ENCODE measurements around the gene TLX1.

TLX1 gene

DNA sequence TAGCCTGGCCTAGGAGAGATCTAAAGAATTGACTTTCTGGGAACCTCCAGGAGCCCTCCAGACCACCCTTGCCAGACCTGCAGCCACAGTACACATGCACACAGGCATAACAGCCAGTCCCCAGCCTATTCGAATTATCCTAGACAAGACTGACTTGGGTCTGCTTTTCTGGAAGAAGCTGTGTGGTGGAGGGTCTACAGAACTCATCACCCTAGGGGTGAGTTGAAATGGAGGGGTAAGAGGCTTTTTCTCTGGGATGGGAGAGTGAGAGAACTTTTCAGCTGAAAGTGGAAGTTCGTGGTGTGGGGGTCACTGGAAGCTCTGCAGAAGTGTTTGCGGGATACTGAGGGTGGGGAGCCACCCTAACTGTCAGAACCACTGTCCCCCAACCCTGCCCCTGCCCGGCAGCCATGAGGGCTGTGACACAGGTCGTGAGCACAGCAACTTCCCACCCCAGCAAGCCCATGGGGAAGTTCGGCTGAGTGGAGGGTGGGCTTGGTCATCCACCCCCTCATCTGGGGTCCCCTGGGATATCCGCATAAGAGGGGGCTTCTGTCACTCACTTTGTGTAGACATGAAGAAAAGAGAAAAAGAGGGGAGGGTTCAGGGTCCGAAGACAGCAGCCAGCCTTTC is 7.8 kb downstream of the TLX1 start:
- DNase-seq, result no peak
- Histone ChIP-seq H4K20me1 (ENCODE audit: insufficient read depth, low read length) (no peaks in the 10 kb centered on the region), H3K27ac (ENCODE audit: low read length) (no peak overlapping the region), H3K4me1 (ENCODE audit: low read length) (no peaks in the 10 kb centered on the region), H3K4me2 (ENCODE audit: low read depth, low read length) (no peak overlapping the region), H3F3A (ENCODE audit: insufficient read depth, low read length) (no peaks in the 10 kb centered on the region), H3K9ac (ENCODE audit: low read length) (no peak overlapping the region), H3K27me3 (replicated peaks; ENCODE audit: insufficient read depth, low read length) (peaks cover 71% of the 10 kb centered on the region), H3K4me3 (ENCODE audit: low read length) (no peak overlapping the region), H3K79me2 (ENCODE audit: low read length) (no peaks in the 10 kb centered on the region), H3K36me3 (replicated peaks; ENCODE audit: insufficient read depth, low read length) (no peaks in the 10 kb centered on the region), H2AFZ (ENCODE audit: low read length) (no peak overlapping the region), H3K9me2 (replicated peaks; ENCODE audit: insufficient read depth, low read length) (no peaks in the 10 kb centered on the region), H3K9me3 (replicated peaks; ENCODE audit: insufficient read depth, low read length) (no peaks in the 10 kb centered on the region)
- TF ChIP-seq EZH2 (optimal IDR thresholded peaks at IDR 0.05; ENCODE audit: low read depth, low read length) (no peak), EZH2phosphoT487 (IDR thresholded peaks at IDR 0.05; ENCODE audit: low read length) (no peak)
- TF ChIP-seq, protein P1, sequence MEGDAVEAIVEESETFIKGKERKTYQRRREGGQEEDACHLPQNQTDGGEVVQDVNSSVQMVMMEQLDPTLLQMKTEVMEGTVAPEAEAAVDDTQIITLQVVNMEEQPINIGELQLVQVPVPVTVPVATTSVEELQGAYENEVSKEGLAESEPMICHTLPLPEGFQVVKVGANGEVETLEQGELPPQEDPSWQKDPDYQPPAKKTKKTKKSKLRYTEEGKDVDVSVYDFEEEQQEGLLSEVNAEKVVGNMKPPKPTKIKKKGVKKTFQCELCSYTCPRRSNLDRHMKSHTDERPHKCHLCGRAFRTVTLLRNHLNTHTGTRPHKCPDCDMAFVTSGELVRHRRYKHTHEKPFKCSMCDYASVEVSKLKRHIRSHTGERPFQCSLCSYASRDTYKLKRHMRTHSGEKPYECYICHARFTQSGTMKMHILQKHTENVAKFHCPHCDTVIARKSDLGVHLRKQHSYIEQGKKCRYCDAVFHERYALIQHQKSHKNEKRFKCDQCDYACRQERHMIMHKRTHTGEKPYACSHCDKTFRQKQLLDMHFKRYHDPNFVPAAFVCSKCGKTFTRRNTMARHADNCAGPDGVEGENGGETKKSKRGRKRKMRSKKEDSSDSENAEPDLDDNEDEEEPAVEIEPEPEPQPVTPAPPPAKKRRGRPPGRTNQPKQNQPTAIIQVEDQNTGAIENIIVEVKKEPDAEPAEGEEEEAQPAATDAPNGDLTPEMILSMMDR (IDR thresholded peaks at IDR 0.05; ENCODE audit: low read length), result no peak

DNA sequence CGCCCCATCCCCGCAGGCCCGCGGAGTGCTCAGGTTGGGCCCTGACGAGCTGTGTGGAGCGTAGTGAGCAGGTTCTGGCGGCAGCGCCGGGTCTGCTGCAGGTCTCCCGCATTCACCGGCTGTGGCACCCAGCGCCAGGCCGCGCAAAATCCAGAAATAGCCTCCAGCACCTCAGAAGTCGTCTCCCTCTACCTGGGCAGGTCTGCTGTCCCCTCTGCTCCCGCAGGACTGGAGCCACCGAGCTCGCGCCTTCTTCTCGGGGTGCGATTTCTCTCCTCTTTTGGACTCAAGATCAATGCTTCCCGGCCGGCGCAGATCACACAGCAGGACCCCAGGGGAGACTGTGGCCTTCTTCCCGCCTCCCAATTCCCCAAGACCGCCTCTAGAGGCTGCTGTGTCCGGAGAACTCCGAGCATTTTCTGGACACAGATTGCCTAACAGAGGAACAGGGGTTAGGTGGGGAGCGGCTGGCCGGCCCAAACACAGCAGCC is 8.4 kb downstream of the TLX1 start:
- H3K4me3 ChIP-seq (ENCODE audit: low read length), result no peak overlapping the region
- no peak overlapping the region for H2AFZ ChIP-seq (ENCODE audit: low read length)
- no peak overlapping the region for H3K9ac ChIP-seq (ENCODE audit: low read length)
- H3K79me2 ChIP-seq (ENCODE audit: low read length), result no peaks in the 10 kb centered on the region
- H3K9me3 ChIP-seq (replicated peaks; ENCODE audit: insufficient read depth, low read length), result no peaks in the 10 kb centered on the region
- H3K27ac ChIP-seq (ENCODE audit: low read length), result no peak overlapping the region
- no peak overlapping the region for H3K4me2 ChIP-seq (ENCODE audit: low read depth, low read length)
- H3F3A ChIP-seq (ENCODE audit: insufficient read depth, low read length), result no peaks in the 10 kb centered on the region
- no peaks in the 10 kb centered on the region for H4K20me1 ChIP-seq (ENCODE audit: insufficient read depth, low read length)
- TF ChIP-seq EZH2phosphoT487 (IDR thresholded peaks at IDR 0.05; ENCODE audit: low read length) (no peak), EZH2 (optimal IDR thresholded peaks at IDR 0.05; ENCODE audit: low read depth, low read length) (no peak)
- TF ChIP-seq, protein P1 (IDR thresholded peaks at IDR 0.05; ENCODE audit: low read length), result no peak
- peaks cover 71% of the 10 kb centered on the region for H3K27me3 ChIP-seq (replicated peaks; ENCODE audit: insufficient read depth, low read length)
- H3K9me2 ChIP-seq (replicated peaks; ENCODE audit: insufficient read depth, low read length), result no peaks in the 10 kb centered on the region
- no peaks in the 10 kb centered on the region for H3K4me1 ChIP-seq (ENCODE audit: low read length)
- no peaks in the 10 kb centered on the region for H3K36me3 ChIP-seq (replicated peaks; ENCODE audit: insufficient read depth, low read length)
- no peak for DNase-seq

DNA sequence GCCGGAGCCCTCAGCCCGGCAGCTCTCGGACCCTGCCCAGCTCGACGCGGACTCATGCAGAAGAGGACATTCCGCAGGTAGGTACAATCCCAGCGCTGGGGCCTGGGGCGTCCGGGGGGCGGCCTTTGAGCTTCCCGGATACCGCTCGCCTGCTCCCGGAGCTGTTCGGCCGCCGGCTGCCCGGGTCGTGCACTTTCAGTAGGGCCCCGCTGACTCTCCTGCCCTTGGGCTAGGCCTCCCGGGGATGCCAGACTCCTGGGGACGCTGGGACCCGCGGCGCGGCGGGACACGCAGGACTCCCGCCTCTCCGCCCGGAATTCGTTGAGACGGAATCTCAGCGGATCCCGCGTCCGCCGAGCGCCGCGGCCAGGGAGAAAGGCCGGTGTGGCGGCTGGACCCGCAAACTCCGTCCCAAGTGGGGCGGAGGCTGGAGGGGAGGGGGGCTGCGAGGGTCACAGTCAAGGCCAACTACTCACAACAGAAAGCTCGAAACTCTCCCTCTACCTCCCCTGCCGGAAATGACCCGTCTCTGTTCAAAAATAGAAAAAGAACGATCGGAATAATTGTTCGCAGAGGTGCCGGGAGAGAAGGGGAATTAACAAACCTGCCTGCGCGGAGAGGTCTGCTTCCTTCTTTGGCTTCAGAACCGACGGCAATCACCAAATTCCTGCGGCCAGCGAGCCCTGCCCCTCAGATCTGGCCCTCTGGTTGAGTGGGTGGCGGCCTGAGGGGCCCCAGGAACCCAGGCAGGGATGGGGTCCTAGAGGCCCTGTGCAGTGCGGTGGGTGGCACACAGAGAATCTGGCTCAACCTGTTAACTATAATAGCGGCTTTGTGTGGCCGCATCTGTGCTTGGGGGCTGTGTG is 9.2 kb downstream of the TLX1 start:
- no peak for DNase-seq
- TF ChIP-seq, protein P1 (IDR thresholded peaks at IDR 0.05; ENCODE audit: low read length), result no peak
- TF ChIP-seq EZH2phosphoT487 (IDR thresholded peaks at IDR 0.05; ENCODE audit: low read length) (no peak), EZH2 (optimal IDR thresholded peaks at IDR 0.05; ENCODE audit: low read depth, low read length) (no peak)
- Histone ChIP-seq H3K9me2 (replicated peaks; ENCODE audit: insufficient read depth, low read length) (no peaks in the 10 kb centered on the region), H3K9ac (ENCODE audit: low read length) (no peak overlapping the region), H2AFZ (ENCODE audit: low read length) (no peak overlapping the region), H3K27ac (ENCODE audit: low read length) (no peak overlapping the region), H3K9me3 (replicated peaks; ENCODE audit: insufficient read depth, low read length) (no peaks in the 10 kb centered on the region), H3F3A (ENCODE audit: insufficient read depth, low read length) (no peaks in the 10 kb centered on the region), H3K79me2 (ENCODE audit: low read length) (no peaks in the 10 kb centered on the region), H4K20me1 (ENCODE audit: insufficient read depth, low read length) (no peaks in the 10 kb centered on the region), H3K4me1 (ENCODE audit: low read length) (no peaks in the 10 kb centered on the region), H3K36me3 (replicated peaks; ENCODE audit: insufficient read depth, low read length) (no peaks in the 10 kb centered on the region), H3K4me2 (ENCODE audit: low read depth, low read length) (no peak overlapping the region), H3K4me3 (ENCODE audit: low read length) (no peak overlapping the region), H3K27me3 (replicated peaks; ENCODE audit: insufficient read depth, low read length) (peaks cover 71% of the 10 kb centered on the region)
